Measurements from ENCODE around the gene MIDN.

Gene MIDN

GRCh38 chr19:1223018-1223855 is 25.1 kb upstream of the MIDN start:
- H3K27ac ChIP-seq (ENCODE audit: low read length) = no peak overlapping the region
- no peak overlapping the region for H3K9ac ChIP-seq (ENCODE audit: low read depth, low read length)
- H3K36me3 ChIP-seq (ENCODE audit: insufficient read depth, low read depth, low read length) = peaks cover 12% of the 10 kb centered on the region
- H3K27me3 ChIP-seq (ENCODE audit: insufficient read depth, low read length) = no peaks in the 10 kb centered on the region
- H3K4me1 ChIP-seq (ENCODE audit: insufficient read depth, low read length) = no peaks in the 10 kb centered on the region
- H3K9me3 ChIP-seq (ENCODE audit: insufficient read depth, low read depth, low read length) = no peaks in the 10 kb centered on the region
- no peak overlapping the region for H3K4me3 ChIP-seq (ENCODE audit: low read length)

GRCh38 chr19:1224047-1224825 is 24.1 kb upstream of the MIDN start:
- Histone ChIP-seq H3K27me3 (ENCODE audit: insufficient read depth, low read length) (no peaks in the 10 kb centered on the region), H3K36me3 (ENCODE audit: insufficient read depth, low read depth, low read length) (peaks cover 12% of the 10 kb centered on the region), H3K9ac (ENCODE audit: low read depth, low read length) (no peak overlapping the region), H3K9me3 (ENCODE audit: insufficient read depth, low read depth, low read length) (no peaks in the 10 kb centered on the region), H3K4me3 (ENCODE audit: low read length) (no peak overlapping the region), H3K4me1 (ENCODE audit: insufficient read depth, low read length) (no peaks in the 10 kb centered on the region), H3K27ac (ENCODE audit: low read length) (no peak overlapping the region)

- H3K9me3 ChIP-seq (ENCODE audit: insufficient read depth, low read depth, low read length) = no peaks in the 10 kb centered on the region
- peaks cover 12% of the 10 kb centered on the region for H3K36me3 ChIP-seq (ENCODE audit: insufficient read depth, low read depth, low read length)
These were observed 23.5 kb upstream of the MIDN start for GRCh38 chr19:1224847-1225246.

GRCh38 chr19:1225440-1226226 is 22.8 kb upstream of the MIDN start:
- no peaks in the 10 kb centered on the region for H3K27me3 ChIP-seq (ENCODE audit: insufficient read depth, low read length)
- H3K27ac ChIP-seq (ENCODE audit: low read length) = no peak overlapping the region
- H3K9ac ChIP-seq (ENCODE audit: low read depth, low read length) = no peak overlapping the region
- H3K36me3 ChIP-seq (ENCODE audit: insufficient read depth, low read depth, low read length) = peaks cover 12% of the 10 kb centered on the region
- no peak overlapping the region for H3K4me3 ChIP-seq (ENCODE audit: low read length)
- H3K9me3 ChIP-seq (ENCODE audit: insufficient read depth, low read depth, low read length) = no peaks in the 10 kb centered on the region
- H3K4me1 ChIP-seq (ENCODE audit: insufficient read depth, low read length) = no peaks in the 10 kb centered on the region

More at GRCh38 chr19:1224847-1225246, 23.5 kb upstream of the MIDN start:
- Histone ChIP-seq H3K4me1 (ENCODE audit: insufficient read depth, low read length) (no peaks in the 10 kb centered on the region), H3K27me3 (ENCODE audit: insufficient read depth, low read length) (no peaks in the 10 kb centered on the region), H3K27ac (ENCODE audit: low read length) (no peak overlapping the region), H3K4me3 (ENCODE audit: low read length) (no peak overlapping the region), H3K9ac (ENCODE audit: low read depth, low read length) (no peak overlapping the region)

- H3K27ac ChIP-seq (ENCODE audit: low read length) = no peak overlapping the region
These were observed 22.2 kb upstream of the MIDN start for GRCh38 chr19:1226227-1226518.

GRCh38 chr19:1226522-1227303 is 21.7 kb upstream of the MIDN start:
- no peaks in the 10 kb centered on the region for H3K4me1 ChIP-seq (ENCODE audit: insufficient read depth, low read length)
- H3K36me3 ChIP-seq (ENCODE audit: insufficient read depth, low read depth, low read length) = peaks cover 14% of the 10 kb centered on the region
- H3K9me3 ChIP-seq (ENCODE audit: insufficient read depth, low read depth, low read length) = no peaks in the 10 kb centered on the region
- no peak overlapping the region for H3K27ac ChIP-seq (ENCODE audit: low read length)
- H3K9ac ChIP-seq (ENCODE audit: low read depth, low read length) = no peak overlapping the region
- no peaks in the 10 kb centered on the region for H3K27me3 ChIP-seq (ENCODE audit: insufficient read depth, low read length)
- H3K4me3 ChIP-seq (ENCODE audit: low read length) = no peak overlapping the region

More at GRCh38 chr19:1226227-1226518, 22.2 kb upstream of the MIDN start:
- Histone ChIP-seq H3K36me3 (ENCODE audit: insufficient read depth, low read depth, low read length) (peaks cover 12% of the 10 kb centered on the region), H3K9me3 (ENCODE audit: insufficient read depth, low read depth, low read length) (no peaks in the 10 kb centered on the region), H3K9ac (ENCODE audit: low read depth, low read length) (no peak overlapping the region), H3K4me1 (ENCODE audit: insufficient read depth, low read length) (no peaks in the 10 kb centered on the region), H3K4me3 (ENCODE audit: low read length) (no peak overlapping the region), H3K27me3 (ENCODE audit: insufficient read depth, low read length) (no peaks in the 10 kb centered on the region)

GRCh38 chr19:1227304-1228054 is 20.9 kb upstream of the MIDN start:
- no peak overlapping the region for H3K4me3 ChIP-seq (ENCODE audit: low read length)
- no peaks in the 10 kb centered on the region for H3K9me3 ChIP-seq (ENCODE audit: insufficient read depth, low read depth, low read length)
- peaks cover 15% of the 10 kb centered on the region for H3K36me3 ChIP-seq (ENCODE audit: insufficient read depth, low read depth, low read length)
- no peaks in the 10 kb centered on the region for H3K4me1 ChIP-seq (ENCODE audit: insufficient read depth, low read length)
- H3K27me3 ChIP-seq (ENCODE audit: insufficient read depth, low read length) = no peaks in the 10 kb centered on the region
- no peak overlapping the region for H3K9ac ChIP-seq (ENCODE audit: low read depth, low read length)
- no peak overlapping the region for H3K27ac ChIP-seq (ENCODE audit: low read length)

GRCh38 chr19:1228161-1228957 is 20.0 kb upstream of the MIDN start:
- no peaks in the 10 kb centered on the region for H3K27me3 ChIP-seq (ENCODE audit: insufficient read depth, low read length)
- peaks cover 15% of the 10 kb centered on the region; the same call in 1 of the 2 replicates for H3K36me3 ChIP-seq (ENCODE audit: insufficient read depth, low read depth, low read length)
- H3K4me1 ChIP-seq (ENCODE audit: insufficient read depth, low read length) = no peaks in the 10 kb centered on the region
- no peak overlapping the region for H3K27ac ChIP-seq (ENCODE audit: low read length)
- no peak overlapping the region for H3K4me3 ChIP-seq (ENCODE audit: low read length)
- H3K9me3 ChIP-seq (ENCODE audit: insufficient read depth, low read depth, low read length) = no peaks in the 10 kb centered on the region
- no peak overlapping the region for H3K9ac ChIP-seq (ENCODE audit: low read depth, low read length)

GRCh38 chr19:1229056-1229923 is 19.1 kb upstream of the MIDN start:
- H3K36me3 ChIP-seq (ENCODE audit: insufficient read depth, low read depth, low read length) = peaks cover 24% of the 10 kb centered on the region
- H3K9me3 ChIP-seq (ENCODE audit: insufficient read depth, low read depth, low read length) = no peaks in the 10 kb centered on the region
- no peaks in the 10 kb centered on the region for H3K4me1 ChIP-seq (ENCODE audit: insufficient read depth, low read length)
- no peak overlapping the region for H3K27ac ChIP-seq (ENCODE audit: low read length)
- H3K4me3 ChIP-seq (ENCODE audit: low read length) = no peak overlapping the region
- no peak overlapping the region for H3K9ac ChIP-seq (ENCODE audit: low read depth, low read length)
- H3K27me3 ChIP-seq (ENCODE audit: insufficient read depth, low read length) = no peaks in the 10 kb centered on the region

Measured in iPS-20b (cell line).